B cell (primary cell): Measurements from ENCODE around the gene FFAR2. TPM values are rescaled to one million over a fixed set of nuclear protein-coding genes. Genes with fewer than 3 reads are reported as not detected.

ENCODE experiments used
- ATAC-seq: fragments of 200-7000 bp; cut with Tn5 transposase; one replicate; pipeline ENCODE4 v1.10.0; 2021; ENCODE audit warnings: low read depth, mild to moderate bottlenecking, moderate number of reproducible peaks, moderate library complexity
- CTCF ChIA-PET: fragments of 350-600 bp; sonication (Branson Sonifier 250); formaldehyde crosslinking; loops from one replicate; lab custom pipeline; 2021; ENCODE audit warnings: antibody characterized with exemption, inconsistent platforms; lab: Charles Lee
- POLR2A ChIA-PET: fragments of 350-600 bp; sonication (Branson Sonifier 250); formaldehyde crosslinking; loops from one replicate; lab custom pipeline; 2021; ENCODE audit warnings: antibody characterized with exemption; lab: Charles Lee
- DNase-seq: peaks from one replicate; pipeline ENCODE4 v3.0.0; 2013
- H2AFZ ChIP-seq: 2 replicates; pipeline ENCODE4 v1.6.1; 2012; ENCODE audit warnings: mild to moderate bottlenecking, low read depth, low read length; ENCODE audit not compliant: insufficient read depth, poor library complexity, severe bottlenecking
- H3K27ac ChIP-seq, 2 donors: 1 replicate in 1 of 2; 2 replicates in 1 of 2; pipeline ENCODE4 v1.5.1; 2012 to 2013; ENCODE audit warnings: low read length in 2 of 2, mild to moderate bottlenecking in 2 of 2, moderate library complexity in 1 of 2
- H3K27me3 ChIP-seq, 4 experiments: fragments of 200-600 bp in 1 of 4; sonication (generic) in 1 of 4; replicated peaks in 1 of 4; 1 replicate in 2 of 4; 2 replicates in 2 of 4; pipeline versions ENCODE4 v1.6.1 to v1.7.0; 2013 to 2016; ENCODE audit warnings: low read length in 3 of 4, mild to moderate bottlenecking in 2 of 4, mixed read lengths in 1 of 4, moderate library complexity in 1 of 4; ENCODE audit not compliant: insufficient read depth in 4 of 4, control insufficient read depth in 3 of 4; ENCODE audit errors: control extremely low read depth in 1 of 4
- H3K36me3 ChIP-seq, 2 experiments: replicated peaks in 1 of 2; 1 replicate in 1 of 2; 2 replicates in 1 of 2; pipeline versions ENCODE4 v1.6.1 to v1.7.1; 2013; ENCODE audit warnings: low read length in 1 of 2; ENCODE audit not compliant: insufficient read depth in 2 of 2, control insufficient read depth in 1 of 2; ENCODE audit errors: control extremely low read depth in 1 of 2, extremely low read depth in 1 of 2
- H3K4me1 ChIP-seq, 2 donors: fragments of 200-600 bp in 1 of 2; sonication (generic) in 1 of 2; 1 replicate in 1 of 2; 2 replicates in 1 of 2; pipeline versions ENCODE4 v1.5.1 to v1.6.1; 2013 to 2017; ENCODE audit warnings: low read length in 2 of 2; ENCODE audit not compliant: control insufficient read depth in 2 of 2, insufficient read depth in 2 of 2
- H3K4me2 ChIP-seq: replicated peaks from 2 replicates; pipeline ENCODE3; 2012; ENCODE audit warnings: mild to moderate bottlenecking, low read depth, low read length; ENCODE audit not compliant: poor library complexity, severe bottlenecking
- H3K4me3 ChIP-seq, 5 experiments: fragments of 200-600 bp in 1 of 5; sonication (generic) in 1 of 5; 1 replicate in 3 of 5; 2 replicates in 2 of 5; pipeline versions ENCODE4 v1.5.1 to v1.7.0; 2011 to 2016; ENCODE audit warnings: low read length in 4 of 5, mild to moderate bottlenecking in 4 of 5, low read depth in 2 of 5, control low read depth in 1 of 5, moderate library complexity in 1 of 5; ENCODE audit not compliant: insufficient read depth in 1 of 5; ENCODE audit errors: control extremely low read depth in 1 of 5, extremely low read depth in 1 of 5
- H3K79me2 ChIP-seq: fragments of 200-600 bp; sonication (generic); one replicate; pipeline ENCODE4 v1.6.0; 2016; ENCODE audit warnings: low read length; ENCODE audit not compliant: control insufficient read depth, insufficient read depth
- H3K9ac ChIP-seq: fragments of 200-600 bp; sonication (generic); 2 replicates; pipeline ENCODE4 v1.6.1; 2017; ENCODE audit warnings: mild to moderate bottlenecking, low read length, moderate library complexity
- H3K9me3 ChIP-seq, 3 donors: one replicate each; pipeline versions ENCODE4 v1.6.1 to v1.7.1; 2013; ENCODE audit warnings: low read length in 2 of 3; ENCODE audit not compliant: control insufficient read depth in 2 of 3, insufficient read depth in 1 of 3; ENCODE audit errors: control extremely low read depth in 1 of 3
- H4K20me1 ChIP-seq: 2 replicates; pipeline ENCODE4 v1.6.0; 2012; ENCODE audit warnings: mild to moderate bottlenecking, low read length; ENCODE audit not compliant: insufficient read depth, control insufficient read depth, poor library complexity, severe bottlenecking
- H3K27ac Mint-ChIP-seq: one replicate; pipeline ENCODE4 v1.8.0; 2021; ENCODE audit warnings: mixed read lengths
- H3K27me3 Mint-ChIP-seq: one replicate; pipeline ENCODE4 v1.8.0; 2021; ENCODE audit warnings: mixed read lengths
- H3K4me1 Mint-ChIP-seq: one replicate; pipeline ENCODE4 v1.8.0; 2021; ENCODE audit warnings: mixed read lengths
- H3K4me3 Mint-ChIP-seq: one replicate; pipeline ENCODE4 v1.8.0; 2021; ENCODE audit warnings: mixed read lengths
- H3K9me3 Mint-ChIP-seq: one replicate; pipeline ENCODE4 v1.8.0; 2022; ENCODE audit warnings: mixed read lengths; ENCODE audit not compliant: insufficient read depth
- CTCF ChIP-seq: fragments of 200-600 bp; IDR thresholded peaks from one replicate; pipeline ENCODE4 v1.8.0; 2022; ENCODE audit warnings: antibody characterized with exemption, mild to moderate bottlenecking
- EZH2 ChIP-seq: IDR thresholded peaks from 2 replicates; pipeline ENCODE4 v1.6.1; 2012; ENCODE audit warnings: borderline replicate concordance, low read depth, mild to moderate bottlenecking, moderate library complexity, low read length; ENCODE audit not compliant: insufficient read depth, poor library complexity, severe bottlenecking
- WGBS: methylation state at CpG from one replicate; pipeline ENCODE4 v1.1.5; 2013; ENCODE audit warnings: missing lambda C conversion rate; ENCODE audit not compliant: insufficient coverage; 5-methylcytosine and 5-hydroxymethylcytosine counted together
- intact Hi-C: fragments of 100-400 bp; cut with micrococcal nuclease; formaldehyde crosslinking; loops from one replicate; pipeline ENCODE4 v1.10.0; 2022
- polyA plus RNA-seq: library from polyadenylated mRNA; depleted of rRNA; stranded (reverse); fragments of >200 nt; gene quantifications from 2 replicates; pipeline ENCODE4 v1.2.3, GENCODE V29; 2012
- total RNA-seq, 2 donors: library from RNA; stranded (reverse); fragments of 120-200 nt in 1 of 2; gene quantifications; 1 replicate in 1 of 2; 2 replicates in 1 of 2; pipeline versions ENCODE4 v1.2.3 to v1.2.4, GENCODE V29; 2013 to 2022

Gene FFAR2
- total and polyA plus RNA-seq, 2 donors (not counting 1 experiment from before 2014, with no cell fraction given), result 0.31 TPM; not detected in 1

- Histone ChIP-seq H3K27ac (no peak overlapping the region), H2AFZ (no peak overlapping the region), H3K4me1 (peaks cover 18 to 19% of the 10 kb centered on the region in 2 donors), H3K4me2 (no peak overlapping the region), H3K9ac (no peak overlapping the region), H3K9me3 (no peaks in the 10 kb centered on the region), H3K27me3 (peaks cover 0 to 5% (median 0%) of the 10 kb centered on the region in 4 experiments), H3K36me3 (no peaks in the 10 kb centered on the region), H4K20me1 (no peaks in the 10 kb centered on the region), H3K79me2 (no peaks in the 10 kb centered on the region), H3K4me3 (no peak overlapping the region)
- POLR2A ChIA-PET, result no interaction called here
- Mint-ChIP-seq H3K27me3 (peaks cover 7% of the 10 kb centered on the region), H3K4me3 (no peak overlapping the region), H3K4me1 (peaks cover 12% of the 10 kb centered on the region), H3K27ac (no peak overlapping the region), H3K9me3 (no peaks in the 10 kb centered on the region)
- intact Hi-C loops, result no loop called here
- DNase-seq, result no peak
- CTCF ChIA-PET, result interaction anchor here (1.0 to 2.3 kb wide), 4 partner anchors 19 to 219 kb away, joined by 3 to 6 read pairs (median 4); partner anchors contain the start of gene USF2
- ATAC-seq, result no peak
- no peak for TF ChIP-seq EZH2
- TF ChIP-seq CTCF, result no peak
- 93% methylated on average over 12 of the region's 16 CpGs for WGBS
Measured at GRCh38 chr19:35488677-35489076, 40.6 kb downstream of the FFAR2 start.

- peaks cover 0 to 6% (median 2%) of the 10 kb centered on the region in 4 experiments for H3K27me3 ChIP-seq
- no peak within 1 kb of the TSS for H3K27ac ChIP-seq
- no peak within 1 kb of the TSS for H3K4me3 ChIP-seq
- no peaks in the 10 kb centered on the region for H3K9me3 ChIP-seq
- H3K27ac Mint-ChIP-seq, result no peak within 1 kb of the TSS
- peaks cover 5% of the 10 kb centered on the region for H3K4me1 Mint-ChIP-seq
- H3K4me1 ChIP-seq, result peaks cover 5 to 9% of the 10 kb centered on the region in 2 donors
- H3K79me2 ChIP-seq, result no peaks in the 10 kb centered on the region
- intact Hi-C loops, result loop anchor here (10.0 kb wide), 1 partner anchor 346 kb away; the partner anchor contains the start of gene FXYD7
- 85% methylated on average over 8 of the region's 9 CpGs for WGBS
- H4K20me1 ChIP-seq, result no peaks in the 10 kb centered on the region
- ATAC-seq (no peak), DNase-seq (no peak)
- H3K9me3 Mint-ChIP-seq, result no peaks in the 10 kb centered on the region
- TF ChIP-seq EZH2 (no peak), CTCF (no peak)
- no peak within 1 kb of the TSS for H3K9ac ChIP-seq
- H3K4me3 Mint-ChIP-seq, result no peak within 1 kb of the TSS
- ChIA-PET CTCF (interaction anchor here (0.7 to 3.4 kb wide), 6 partner anchors 12 to 424 kb away, joined by 3 to 11 read pairs (median 4); no protein-coding TSS in a partner anchor), POLR2A (no interaction called here)
- no peaks in the 10 kb centered on the region for H3K36me3 ChIP-seq
- H3K4me2 ChIP-seq, result no peak within 1 kb of the TSS
- peaks cover 7% of the 10 kb centered on the region for H3K27me3 Mint-ChIP-seq
- H2AFZ ChIP-seq, result no peak within 1 kb of the TSS
Measured at GRCh38 chr19:35490364-35490763, 42.3 kb downstream of the FFAR2 start, which contains the start of gene KRTDAP. Gene KRTDAP (minus strand): TSS chr19:35490464. CDS start chr19:35490442, 22 bp downstream.
